ENCODE measurements around the gene RNU1-4. TPM values are rescaled to one million over a fixed set of nuclear protein-coding genes. Genes with fewer than 3 reads are reported as not detected.
A peak's percentile ranks its signal among the peaks of the same experiment; 100 is the strongest.
"Not testable (repeated sequence)": the region's sequence is repeated elsewhere in the genome, so short reads cannot be mapped to it uniquely, and the experiment has no call there.

RNU1-4 gene
- total and polyA plus RNA-seq, 12 donors, result under 0.01 to 5,330 (median 1,268) TPM; not detected in 4

DNA sequence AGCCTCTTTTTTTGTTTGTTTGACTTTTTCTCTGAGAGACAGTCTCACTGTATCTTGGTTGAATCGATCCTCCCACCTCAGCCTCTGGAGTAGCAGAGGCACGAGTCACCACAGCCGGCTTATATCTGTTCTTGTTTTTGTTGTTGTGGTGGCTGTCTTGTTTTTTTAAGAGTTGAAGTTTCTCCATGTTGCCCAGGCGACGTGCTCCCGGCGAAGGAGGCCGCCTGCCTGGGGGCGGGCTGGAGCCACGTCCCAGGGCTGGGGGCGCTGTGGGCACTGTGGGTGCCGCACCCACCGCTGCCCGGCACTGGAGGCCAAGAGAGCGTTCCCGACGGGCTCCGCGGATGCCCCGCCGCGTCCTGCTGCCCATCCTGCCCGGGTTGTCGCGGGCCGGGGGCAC is 8.4 kb downstream of the RNU1-4 start:
- H3K36me3 ChIP-seq (replicated peaks in 1 of 2); intact Hi-C loops (cut with DNase I): not testable (repeated sequence)
- whole genome bisulfite sequencing, 4 donors, result 68 to 85% (median 77%) methylated on average over 8 to 20 of the region's 26 CpGs

GRCh38 chr1:16749910-16750888 is 9.9 kb downstream of the RNU1-4 start:
- H3K27me3 ChIP-seq; intact Hi-C loops (cut with DNase I); H3K9me3 ChIP-seq (replicated peaks in 1 of 3); H3K4me3 ChIP-seq; H3K27ac ChIP-seq; H3K36me3 ChIP-seq (replicated peaks in 1 of 2); DNase-seq; H3K4me1 ChIP-seq (replicated peaks in 1 of 2): not testable (repeated sequence)
- 49 to 88% methylated on average over 2 to 3 of the region's 19 CpGs; no CpG with 5 or more reads in 2 of the 4 donors for WGBS, 4 donors

More for the DNA sequence above, 8.4 kb downstream of the RNU1-4 start:
- not testable (repeated sequence) for H3K4me1 ChIP-seq (replicated peaks in 1 of 2); H3K9me3 ChIP-seq (replicated peaks in 1 of 3); H3K4me3 ChIP-seq; H3K27me3 ChIP-seq; H3K27ac ChIP-seq
- peak in 2 of 7 donors; percentile 1 to 17 for DNase-seq

DNA sequence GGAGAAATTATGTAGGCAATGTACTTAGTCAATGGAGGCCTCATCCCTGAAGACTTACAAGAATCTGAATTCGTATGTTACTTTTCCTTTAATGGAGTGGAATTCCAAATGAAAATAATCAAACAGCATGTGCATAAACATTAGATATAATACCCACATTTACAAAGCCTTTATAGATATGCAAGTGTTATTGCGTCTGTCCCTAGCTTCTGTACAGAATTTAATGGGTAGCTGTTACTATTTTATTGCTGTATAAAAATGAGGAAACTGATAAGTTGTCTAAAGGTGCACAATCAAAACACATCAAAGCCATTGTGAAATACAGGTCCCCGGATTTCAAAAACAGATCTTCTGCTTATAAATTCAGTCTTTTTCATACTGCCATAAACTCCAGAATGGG is 12.5 kb downstream of the RNU1-4 start:
- WGBS, 4 donors, result no CpG with 5 or more reads among the region's 3 CpGs
- DNase-seq; H3K4me3 ChIP-seq; intact Hi-C loops (cut with DNase I); H3K36me3 ChIP-seq (replicated peaks in 1 of 2); H3K27ac ChIP-seq; H3K27me3 ChIP-seq; H3K9me3 ChIP-seq (replicated peaks in 1 of 3); H3K4me1 ChIP-seq (replicated peaks in 1 of 2): not testable (repeated sequence)

GRCh38 chr1:16755385-16755784 is 15.1 kb downstream of the RNU1-4 start:
- H3K4me3 ChIP-seq; intact Hi-C loops (cut with DNase I); H3K27ac ChIP-seq; H3K4me1 ChIP-seq (replicated peaks in 1 of 2); H3K27me3 ChIP-seq; H3K9me3 ChIP-seq (replicated peaks in 1 of 3); H3K36me3 ChIP-seq (replicated peaks in 1 of 2); DNase-seq: not testable (repeated sequence)
- WGBS, 4 donors, result no CpG with 5 or more reads among the region's 1 CpG

- H3K27me3 ChIP-seq; DNase-seq; H3K27ac ChIP-seq; H3K9me3 ChIP-seq (replicated peaks in 1 of 3); intact Hi-C loops (cut with DNase I); H3K36me3 ChIP-seq (replicated peaks in 1 of 2); H3K4me1 ChIP-seq (replicated peaks in 1 of 2); H3K4me3 ChIP-seq: not testable (repeated sequence)
- WGBS, 4 donors, result 64 to 100% (median 83%) methylated on average over 1 to 2 of the region's 2 CpGs
Measured at GRCh38 chr1:16755932-16756331, 15.6 kb downstream of the RNU1-4 start.

DNA sequence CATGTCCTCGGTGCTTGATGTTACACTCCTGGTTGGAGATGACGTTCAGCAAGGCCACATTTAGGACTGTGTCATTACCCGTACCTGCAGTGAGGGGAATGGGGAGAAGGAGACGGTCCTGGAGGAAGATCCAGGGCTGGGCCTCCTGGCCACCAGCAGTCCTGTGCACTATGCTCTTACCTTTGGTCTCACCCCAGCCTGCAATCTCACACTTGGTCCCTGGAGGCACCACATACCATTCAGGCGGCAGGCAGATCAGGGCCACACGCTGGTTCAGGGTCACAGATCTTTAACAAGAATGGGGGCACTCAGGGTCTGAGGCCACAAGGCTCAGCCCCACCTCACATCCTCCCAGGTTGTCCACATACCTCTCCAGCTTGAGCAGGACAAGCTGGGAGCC is 17.3 kb downstream of the RNU1-4 start:
- 100% methylated on average over 2 of the region's 6 CpGs; no CpG with 5 or more reads in 3 of the 4 donors for WGBS, 4 donors
- H3K9me3 ChIP-seq (replicated peaks in 1 of 3); H3K4me3 ChIP-seq; H3K4me1 ChIP-seq (replicated peaks in 1 of 2); intact Hi-C loops (cut with DNase I); H3K27me3 ChIP-seq; H3K27ac ChIP-seq; DNase-seq; H3K36me3 ChIP-seq (replicated peaks in 1 of 2): not testable (repeated sequence)

DNA sequence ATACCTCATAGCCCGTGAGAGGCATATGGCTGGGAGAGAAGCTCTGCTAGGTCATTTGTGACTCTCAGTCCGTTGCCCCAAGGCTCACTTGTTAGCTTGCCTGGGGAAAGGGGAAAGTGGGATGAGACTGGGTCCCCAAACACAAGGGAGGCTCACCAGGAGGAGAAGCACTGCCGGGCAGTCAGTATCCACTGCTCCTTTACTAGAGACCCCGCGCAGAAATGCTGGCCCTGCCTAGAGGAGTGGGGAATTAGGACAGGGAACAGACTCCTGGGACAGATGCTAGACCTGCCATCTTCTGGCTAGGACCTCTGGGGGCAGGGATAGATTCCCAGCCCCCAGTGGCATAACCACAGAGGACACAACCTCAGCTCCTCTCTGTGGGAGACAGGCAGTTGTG is 17.7 kb downstream of the RNU1-4 start:
- H3K4me3 ChIP-seq; H3K36me3 ChIP-seq (replicated peaks in 1 of 2); intact Hi-C loops (cut with DNase I); H3K27me3 ChIP-seq; DNase-seq; H3K4me1 ChIP-seq (replicated peaks in 1 of 2); H3K9me3 ChIP-seq (replicated peaks in 1 of 3); H3K27ac ChIP-seq: not testable (repeated sequence)
- 86% methylated on average over 4 of the region's 5 CpGs; no CpG with 5 or more reads in 1 of the 4 donors for WGBS, 4 donors

GRCh38 chr1:16759041-16759493 is 18.8 kb downstream of the RNU1-4 start:
- H3K4me3 ChIP-seq; H3K9me3 ChIP-seq (replicated peaks in 1 of 3); H3K27ac ChIP-seq; H3K4me1 ChIP-seq (replicated peaks in 1 of 2); intact Hi-C loops (cut with DNase I); H3K36me3 ChIP-seq (replicated peaks in 1 of 2); H3K27me3 ChIP-seq: not testable (repeated sequence)
- 30 to 71% (median 44%) methylated on average over 15 to 40 of the region's 40 CpGs for WGBS, 4 donors
- peak in 1 of 7 donors; percentile 2 for DNase-seq

- H3K9me3 ChIP-seq (replicated peaks in 1 of 3); intact Hi-C loops (cut with DNase I); DNase-seq; H3K27me3 ChIP-seq; H3K4me3 ChIP-seq; H3K36me3 ChIP-seq (replicated peaks in 1 of 2); H3K27ac ChIP-seq; H3K4me1 ChIP-seq (replicated peaks in 1 of 2): not testable (repeated sequence)
- 53 to 66% methylated on average over 12 to 15 of the region's 62 CpGs; no CpG with 5 or more reads in 2 of the 4 donors for WGBS, 4 donors
Measured at GRCh38 chr1:16759650-16760455, 19.5 kb downstream of the RNU1-4 start.

DNA sequence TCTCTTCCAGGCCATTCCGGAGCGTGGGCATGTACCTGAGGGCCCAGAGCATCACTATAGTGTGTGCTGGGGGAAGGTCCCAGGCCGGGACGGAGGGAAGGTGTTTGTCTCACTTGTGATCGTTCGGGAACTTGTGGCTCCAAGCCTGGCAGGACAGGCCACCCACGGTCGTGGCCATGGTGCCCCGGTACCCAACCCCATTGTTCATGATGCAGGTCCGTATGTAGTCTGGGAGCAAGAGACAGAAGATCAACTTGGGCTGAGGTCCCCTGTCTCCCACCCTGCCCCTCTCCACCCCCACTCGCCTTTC is 20.1 kb downstream of the RNU1-4 start:
- H3K4me1 ChIP-seq (replicated peaks in 1 of 2); DNase-seq; H3K36me3 ChIP-seq (replicated peaks in 1 of 2); H3K27ac ChIP-seq; intact Hi-C loops (cut with DNase I); H3K27me3 ChIP-seq; H3K9me3 ChIP-seq (replicated peaks in 1 of 3); H3K4me3 ChIP-seq: not testable (repeated sequence)
- 60 to 94% (median 89%) methylated on average over 1 to 8 of the region's 11 CpGs for WGBS, 4 donors

DNA sequence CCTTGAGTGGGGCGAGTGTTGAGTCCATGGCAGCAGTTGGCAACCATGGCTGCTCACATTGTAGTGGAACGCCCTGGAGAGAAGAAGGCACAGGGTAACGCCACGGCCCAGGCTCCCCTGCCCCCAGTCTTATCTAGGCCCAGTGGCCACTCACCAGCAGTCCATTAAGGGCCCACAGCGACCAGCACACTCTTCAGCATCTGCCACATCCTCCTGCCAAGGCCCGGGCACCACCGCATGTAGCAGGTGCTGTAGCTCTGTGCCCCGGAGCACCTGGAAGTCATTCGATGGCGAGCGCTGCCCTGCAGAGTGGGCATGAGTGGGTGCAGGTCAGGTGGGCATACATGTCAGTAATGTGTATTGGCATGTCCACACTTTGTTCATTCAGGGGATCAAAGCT is 20.5 kb downstream of the RNU1-4 start:
- intact Hi-C loops (cut with DNase I); H3K4me3 ChIP-seq; H3K27ac ChIP-seq; H3K27me3 ChIP-seq; H3K36me3 ChIP-seq (replicated peaks in 1 of 2); H3K4me1 ChIP-seq (replicated peaks in 1 of 2); H3K9me3 ChIP-seq (replicated peaks in 1 of 3): not testable (repeated sequence)
- peak in 1 of 7 donors; percentile 13 for DNase-seq
- WGBS, 4 donors, result 92 to 94% (median 92%) methylated on average over 6 to 11 of the region's 11 CpGs
